CD4-positive, alpha-beta memory T cell (primary cell): ENCODE data around the gene BECN2. TPM values are rescaled to one million over a fixed set of nuclear protein-coding genes. Genes with fewer than 3 reads are reported as not detected.

ENCODE experiments used
- CTCF ChIA-PET: fragments of 350-600 bp; sonication (Branson Sonifier 250); formaldehyde crosslinking; loops from one replicate; lab custom pipeline; 2021; ENCODE audit warnings: inconsistent platforms; ENCODE audit not compliant: partially characterized antibody; lab: Charles Lee
- POLR2A ChIA-PET: fragments of 350-600 bp; sonication (Branson Sonifier 250); formaldehyde crosslinking; loops from one replicate; lab custom pipeline; 2021; ENCODE audit not compliant: partially characterized antibody; lab: Charles Lee
- DNase-seq, 5 donors: peaks; one replicate each; pipeline versions ENCODE4 v3.0.0 to v3.0.0-alpha.2; 2020 to 2022; ENCODE audit warnings: mixed read lengths in 1 of 5
- H3K27ac ChIP-seq: one replicate; pipeline ENCODE4 v1.7.0; 2013; ENCODE audit warnings: low read depth, low read length
- H3K27me3 ChIP-seq: 2 replicates; pipeline ENCODE4 v1.7.0; 2013; ENCODE audit warnings: mild to moderate bottlenecking, low read length, moderate library complexity; ENCODE audit not compliant: insufficient read depth
- H3K36me3 ChIP-seq: 2 replicates; pipeline ENCODE4 v1.7.0; 2013; ENCODE audit warnings: mild to moderate bottlenecking, low read length, moderate library complexity; ENCODE audit not compliant: insufficient read depth
- H3K4me1 ChIP-seq: 2 replicates; pipeline ENCODE4 v1.7.0; 2013; ENCODE audit warnings: mild to moderate bottlenecking, low read length, moderate library complexity; ENCODE audit not compliant: insufficient read depth
- H3K4me3 ChIP-seq, 2 donors: one replicate each; pipeline ENCODE4 v1.7.0; 2013; ENCODE audit warnings: low read length in 2 of 2, mild to moderate bottlenecking in 1 of 2
- H3K9me3 ChIP-seq, 2 donors: one replicate each; pipeline ENCODE4 v1.7.0; 2013; ENCODE audit warnings: low read length in 2 of 2, control low read depth in 1 of 2; ENCODE audit not compliant: control insufficient read depth in 1 of 2
- H3K27ac Mint-ChIP-seq, 7 donors: one replicate each; pipeline ENCODE4 v1.8.0; 2020 to 2021; ENCODE audit warnings: mixed read lengths in 7 of 7, mild to moderate bottlenecking in 6 of 7, inconsistent platforms in 3 of 7, moderate library complexity in 3 of 7
- H3K27me3 Mint-ChIP-seq, 2 donors: one replicate each; pipeline ENCODE4 v1.8.0; 2020 to 2021; ENCODE audit warnings: mixed read lengths in 2 of 2
- H3K36me3 Mint-ChIP-seq, 2 donors: one replicate each; pipeline ENCODE4 v1.8.0; 2020 to 2021; ENCODE audit warnings: mixed read lengths in 2 of 2, inconsistent platforms in 1 of 2, mild to moderate bottlenecking in 1 of 2
- H3K4me1 Mint-ChIP-seq, 4 donors: one replicate each; pipeline ENCODE4 v1.8.0; 2020 to 2021; ENCODE audit warnings: mixed read lengths in 4 of 4, mild to moderate bottlenecking in 1 of 4
- H3K4me3 Mint-ChIP-seq, 8 donors: one replicate each; pipeline ENCODE4 v1.8.0; 2020 to 2021; ENCODE audit warnings: mixed read lengths in 8 of 8, mild to moderate bottlenecking in 7 of 8, moderate library complexity in 6 of 8, inconsistent platforms in 3 of 8
- H3K9me3 Mint-ChIP-seq, 8 donors: one replicate each; pipeline ENCODE4 v1.8.0; 2020 to 2021; ENCODE audit warnings: mixed read lengths in 8 of 8, mild to moderate bottlenecking in 5 of 8, inconsistent platforms in 3 of 8, moderate library complexity in 1 of 8
- intact Hi-C: fragments of 100-400 bp; cut with micrococcal nuclease; formaldehyde crosslinking; loops from one replicate; pipeline ENCODE4 v1.15.1; 2023
- polyA plus RNA-seq, 2 donors: library from polyadenylated mRNA; unstranded; fragments of 300-500 nt; fragmentation: Illumina TruSeq; gene quantifications; one replicate each; pipeline ENCODE4 v1.2.3, GENCODE V29; 2021
- total RNA-seq, 2 experiments: library from RNA; stranded (reverse); gene quantifications; one replicate each; pipeline ENCODE4 v1.2.3, GENCODE V29; 2021

Gene BECN2
- total and polyA plus RNA-seq, 4 experiments from 2014 or later = not detected

DNA sequence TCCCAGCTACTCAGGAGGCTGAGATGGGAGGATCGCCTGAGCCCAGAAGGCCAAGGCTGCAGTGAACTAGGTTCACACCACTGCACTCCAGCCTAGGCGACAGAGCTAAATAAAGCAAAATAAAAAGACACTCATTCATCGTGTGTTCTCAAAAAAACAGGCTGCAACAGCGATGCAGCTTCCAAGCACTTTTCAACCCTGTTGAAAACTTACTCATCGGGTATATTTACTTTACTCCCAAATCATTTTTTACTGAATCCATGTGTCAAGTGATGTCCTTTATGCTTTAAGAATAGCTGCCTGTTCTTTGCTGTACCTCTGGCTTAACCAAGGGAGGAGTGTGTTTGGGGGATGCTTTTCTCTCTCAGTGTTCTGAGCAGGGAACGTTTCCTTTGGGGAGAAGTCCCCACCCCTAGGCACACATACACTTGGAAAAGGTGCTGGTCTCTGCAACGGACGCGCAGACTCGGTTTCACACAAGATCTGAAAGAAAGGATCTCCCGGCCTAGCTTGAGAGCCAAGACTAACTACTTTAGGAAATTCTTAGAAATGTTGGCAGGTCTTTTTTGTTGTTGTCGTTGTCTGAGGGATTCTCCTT, 39.9 kb downstream of the BECN2 start:
- Histone ChIP-seq H3K36me3 (no peaks in the 10 kb centered on the region), H3K9me3 (no peaks in the 10 kb centered on the region), H3K4me1 (no peaks in the 10 kb centered on the region), H3K27ac (no peak overlapping the region), H3K4me3 (no peak overlapping the region), H3K27me3 (no peaks in the 10 kb centered on the region)
- Mint-ChIP-seq H3K4me1 (peaks cover 0 to 7% (median 1%) of the 10 kb centered on the region in 4 donors), H3K36me3 (no peaks in the 10 kb centered on the region), H3K27ac (no peak overlapping the region), H3K4me3 (peak overlapping the region in 3 of 8 donors; percentile 41 to 49 (median 43)), H3K9me3 (no peaks in the 10 kb centered on the region), H3K27me3 (peaks cover 3 to 5% of the 10 kb centered on the region in 2 donors)
- intact Hi-C loops = no loop called here
- ChIA-PET POLR2A (no interaction called here), CTCF (interaction anchor here (0.9 to 3.8 kb wide), 11 partner anchors 17 to 461 kb away, joined by 3 to 61 read pairs (median 3); no protein-coding TSS in a partner anchor)
- no peak for DNase-seq

DNA sequence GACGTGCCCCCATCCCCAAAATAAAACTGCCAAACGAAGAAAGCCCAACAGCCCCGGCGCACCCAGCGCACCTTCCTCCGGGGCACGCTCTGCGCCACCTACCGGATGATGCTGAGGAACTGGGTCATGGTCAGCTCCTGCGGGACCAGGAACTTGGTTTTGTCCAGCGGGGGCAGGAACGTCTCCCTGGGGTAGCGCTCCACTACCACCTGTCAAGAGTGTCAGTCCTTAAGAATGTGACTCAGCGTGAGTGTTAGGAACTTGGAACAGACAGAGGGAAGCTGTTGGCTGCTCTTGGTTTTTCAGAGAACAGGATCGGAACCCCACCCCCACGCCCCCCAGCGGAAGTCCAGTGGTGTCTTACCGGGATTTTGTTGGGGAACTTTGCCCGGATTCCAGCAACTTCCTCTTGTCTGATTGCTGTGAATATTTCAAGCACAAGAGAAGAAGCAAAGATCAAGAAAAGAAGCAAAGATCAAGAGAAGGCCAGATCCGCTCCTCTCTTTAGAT, 40.9 kb downstream of the BECN2 start:
- peak in 4 of 5 donors; percentile 29 to 47 (median 34) for DNase-seq
- CTCF ChIA-PET = interaction anchor here (0.7 to 3.8 kb wide), 28 partner anchors 8 to 480 kb away, joined by 3 to 61 read pairs (median 3); partner anchors contain the start of gene KMO
- H3K9me3 Mint-ChIP-seq = no peaks in the 10 kb centered on the region
- H3K36me3 Mint-ChIP-seq = no peaks in the 10 kb centered on the region
- POLR2A ChIA-PET = no interaction called here
- H3K4me3 Mint-ChIP-seq = peak overlapping the region in 7 of 8 donors; percentile 55 to 80 (median 67)
- H3K27me3 ChIP-seq = no peaks in the 10 kb centered on the region
- no peaks in the 10 kb centered on the region for H3K9me3 ChIP-seq
- H3K27ac Mint-ChIP-seq = peak overlapping the region in 1 of 7 donors; percentile 66
- H3K36me3 ChIP-seq = no peaks in the 10 kb centered on the region
- H3K4me1 Mint-ChIP-seq = peaks cover 0 to 7% (median 1%) of the 10 kb centered on the region in 4 donors
- H3K27me3 Mint-ChIP-seq = peaks cover 2 to 3% of the 10 kb centered on the region in 2 donors
- no peak overlapping the region for H3K4me3 ChIP-seq
- H3K27ac ChIP-seq = no peak overlapping the region
- no peaks in the 10 kb centered on the region for H3K4me1 ChIP-seq
- intact Hi-C loops = loop anchor here (1.0 kb wide), 2 partner anchors 387 to 467 kb away; no protein-coding TSS in a partner anchor

DNA sequence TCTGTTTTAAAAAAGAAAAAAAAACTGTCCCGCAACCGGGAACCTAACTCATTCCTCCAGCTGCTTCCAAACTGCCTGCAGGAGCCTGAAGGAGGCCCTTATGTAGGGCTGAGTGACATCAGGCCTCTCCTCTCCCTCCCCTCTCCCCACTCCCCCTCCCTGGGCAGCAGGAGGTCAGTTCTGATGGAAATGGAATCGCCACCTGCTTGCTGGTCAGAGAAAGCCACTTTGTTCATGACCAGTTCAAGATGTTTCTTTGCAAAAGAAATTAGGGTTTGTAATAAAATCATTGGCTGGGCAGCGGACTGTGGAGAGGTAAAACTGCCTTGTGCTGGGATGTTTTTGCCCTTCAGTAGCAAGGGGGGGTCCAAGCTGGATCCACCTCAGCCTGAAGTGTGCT, 41.5 kb downstream of the BECN2 start, which contains the start of gene MAP1LC3C:
Gene MAP1LC3C, minus strand, starts transcription at position 73 of the 400 bp plus-strand sequence. CDS start 90 bp downstream, outside the sequence.
- Mint-ChIP-seq H3K36me3 (no peaks in the 10 kb centered on the region), H3K4me3 (peak within 1 kb of the TSS in 7 of 8 donors; percentile 55 to 80 (median 67)), H3K9me3 (no peaks in the 10 kb centered on the region), H3K4me1 (peaks cover 0 to 7% (median 1%) of the 10 kb centered on the region in 4 donors), H3K27ac (peak within 1 kb of the TSS in 1 of 7 donors; percentile 66), H3K27me3 (peaks cover 2 to 3% of the 10 kb centered on the region in 2 donors)
- Histone ChIP-seq H3K9me3 (no peaks in the 10 kb centered on the region), H3K27ac (no peak within 1 kb of the TSS), H3K4me3 (no peak within 1 kb of the TSS), H3K27me3 (no peaks in the 10 kb centered on the region), H3K36me3 (no peaks in the 10 kb centered on the region), H3K4me1 (no peaks in the 10 kb centered on the region)
- CTCF ChIA-PET = interaction anchor here (0.8 to 3.8 kb wide), 23 partner anchors 8 to 480 kb away, joined by 3 to 61 read pairs (median 3); partner anchors contain the start of gene KMO
- POLR2A ChIA-PET = no interaction called here
- DNase-seq = no peak
- intact Hi-C loops = no loop called here

DNA sequence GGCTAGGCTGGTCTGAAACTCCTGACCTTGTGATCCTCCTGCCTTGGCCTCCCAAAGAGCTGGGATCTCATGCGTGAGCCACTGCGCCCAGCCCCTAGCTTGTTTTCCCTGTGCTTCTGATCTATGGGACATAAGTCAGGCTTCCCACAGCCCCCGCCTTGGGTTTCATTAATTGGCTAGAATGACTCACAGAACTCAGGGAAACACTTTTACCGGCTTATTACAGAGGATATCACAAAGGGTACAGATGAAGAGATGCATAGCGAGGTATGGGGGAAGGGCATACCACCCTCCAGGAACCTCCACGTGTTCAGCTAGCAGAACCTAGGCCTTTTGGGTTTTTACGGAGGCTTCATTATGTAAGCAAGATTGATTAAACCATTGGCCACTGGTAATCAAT, 42.9 kb downstream of the BECN2 start:
- Histone ChIP-seq H3K36me3 (no peaks in the 10 kb centered on the region), H3K9me3 (no peaks in the 10 kb centered on the region), H3K27ac (no peak overlapping the region), H3K4me1 (no peaks in the 10 kb centered on the region), H3K4me3 (no peak overlapping the region), H3K27me3 (no peaks in the 10 kb centered on the region)
- intact Hi-C loops = no loop called here
- Mint-ChIP-seq H3K27ac (no peak overlapping the region), H3K4me3 (no peak overlapping the region), H3K27me3 (peaks cover 0 to 3% of the 10 kb centered on the region in 2 donors), H3K36me3 (no peaks in the 10 kb centered on the region), H3K9me3 (no peaks in the 10 kb centered on the region), H3K4me1 (peaks cover 0 to 7% (median 1%) of the 10 kb centered on the region in 4 donors)
- ChIA-PET CTCF (interaction anchor here (0.6 to 2.5 kb wide), 6 partner anchors 9 to 389 kb away, joined by 3 to 9 read pairs (median 4); no protein-coding TSS in a partner anchor), POLR2A (no interaction called here)
- DNase-seq = no peak

DNA sequence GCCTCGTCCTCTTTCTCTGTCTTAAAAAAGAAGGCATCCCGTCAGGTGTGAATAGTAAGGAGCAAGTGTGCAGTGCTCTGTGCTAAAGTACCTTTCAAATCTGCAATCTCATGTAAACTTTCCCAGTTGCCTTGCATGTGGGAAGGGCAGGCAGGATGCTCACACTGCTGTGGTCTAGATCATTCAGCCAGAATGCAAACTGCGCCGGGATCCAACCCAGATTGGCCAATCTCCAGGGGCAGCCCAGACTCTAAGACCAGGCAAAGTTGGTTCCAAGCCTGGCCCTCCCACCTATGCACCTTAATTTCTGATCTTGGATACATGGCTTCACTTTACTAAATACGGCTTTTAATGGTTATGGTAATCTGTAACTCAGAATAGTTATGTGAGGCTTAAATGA, 44.5 kb downstream of the BECN2 start:
- Mint-ChIP-seq H3K27me3 (no peaks in the 10 kb centered on the region), H3K36me3 (no peaks in the 10 kb centered on the region), H3K27ac (no peak overlapping the region), H3K4me3 (no peak overlapping the region), H3K9me3 (no peaks in the 10 kb centered on the region), H3K4me1 (peaks cover 0 to 7% (median 1%) of the 10 kb centered on the region in 4 donors)
- CTCF ChIA-PET = interaction anchor here (2.5 kb wide), 1 partner anchor 391 kb away, joined by 9 read pairs; no protein-coding TSS in a partner anchor
- POLR2A ChIA-PET = no interaction called here
- Histone ChIP-seq H3K4me3 (no peak overlapping the region), H3K27ac (no peak overlapping the region), H3K9me3 (no peaks in the 10 kb centered on the region), H3K4me1 (no peaks in the 10 kb centered on the region), H3K36me3 (no peaks in the 10 kb centered on the region), H3K27me3 (no peaks in the 10 kb centered on the region)
- DNase-seq = no peak
- intact Hi-C loops = no loop called here

DNA sequence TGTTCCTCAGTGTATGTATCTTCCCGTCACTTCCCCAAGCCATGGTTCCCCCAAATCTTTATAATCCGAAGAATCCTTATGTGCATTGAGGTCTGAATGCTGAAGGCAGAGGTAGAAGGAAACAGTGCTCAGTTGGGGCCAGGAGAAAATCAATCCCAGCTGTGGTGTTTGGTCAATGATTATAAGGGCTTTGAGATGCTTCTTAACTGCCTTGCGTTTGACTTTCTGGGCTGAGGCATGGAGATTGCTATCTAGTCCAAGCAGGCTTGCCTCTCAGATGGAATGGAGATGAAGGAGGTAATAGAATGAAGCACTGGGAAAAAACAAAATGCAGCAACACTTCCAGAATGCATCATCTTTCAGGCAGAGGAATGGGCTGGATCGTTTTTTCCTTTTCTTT, 44.9 kb downstream of the BECN2 start:
- H3K27me3 Mint-ChIP-seq = no peaks in the 10 kb centered on the region
- no peak for DNase-seq
- Histone ChIP-seq H3K4me3 (no peak overlapping the region), H3K27me3 (no peaks in the 10 kb centered on the region), H3K36me3 (no peaks in the 10 kb centered on the region), H3K9me3 (no peaks in the 10 kb centered on the region), H3K4me1 (no peaks in the 10 kb centered on the region), H3K27ac (no peak overlapping the region)
- ChIA-PET POLR2A (no interaction called here), CTCF (interaction anchor here (1.0 to 2.5 kb wide), 2 partner anchors 7 to 391 kb away, joined by 4 to 9 read pairs; no protein-coding TSS in a partner anchor)
- H3K4me1 Mint-ChIP-seq = peaks cover 0 to 7% (median 1%) of the 10 kb centered on the region in 4 donors
- no peaks in the 10 kb centered on the region for H3K9me3 Mint-ChIP-seq
- no peaks in the 10 kb centered on the region for H3K36me3 Mint-ChIP-seq
- H3K4me3 Mint-ChIP-seq = no peak overlapping the region
- H3K27ac Mint-ChIP-seq = no peak overlapping the region
- intact Hi-C loops = no loop called here

DNA sequence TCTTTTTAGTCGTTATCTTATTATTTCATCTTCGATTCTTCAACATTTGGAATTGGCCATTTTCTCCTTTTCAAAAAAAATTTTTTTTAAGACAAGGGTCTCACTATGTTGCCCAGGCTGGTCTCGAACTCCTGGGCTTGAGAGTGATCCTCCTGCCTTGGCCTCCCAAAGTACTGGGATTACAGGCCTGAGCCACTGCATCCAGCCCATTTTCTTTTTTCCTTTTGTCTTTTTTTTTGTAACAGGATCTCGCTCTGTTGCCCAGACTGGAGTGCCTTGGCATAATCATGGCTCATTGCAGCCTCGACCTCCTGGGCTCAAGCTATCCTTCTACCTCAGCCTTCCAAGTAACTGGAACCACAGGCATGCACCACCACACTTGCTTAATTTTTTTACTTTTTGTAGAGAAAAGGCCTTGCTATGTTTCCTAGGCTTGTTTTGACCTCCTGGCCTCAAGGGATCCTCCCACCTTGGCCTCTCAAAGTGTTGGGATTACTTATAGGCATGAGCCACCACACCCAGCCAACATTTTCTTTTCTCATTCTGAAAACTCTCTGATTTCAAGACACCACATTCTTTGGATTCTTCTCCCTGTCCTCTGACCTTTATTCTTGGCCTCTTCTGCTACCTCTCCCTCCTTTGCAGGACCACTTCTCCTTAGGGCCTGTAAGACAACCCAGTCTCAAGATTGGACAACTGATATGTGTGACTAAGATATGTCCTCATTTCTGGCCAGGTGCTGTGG, 47.4 kb downstream of the BECN2 start:
- Histone ChIP-seq H3K4me1 (no peaks in the 10 kb centered on the region), H3K27me3 (no peaks in the 10 kb centered on the region), H3K36me3 (no peaks in the 10 kb centered on the region), H3K27ac (no peak overlapping the region), H3K4me3 (no peak overlapping the region), H3K9me3 (no peaks in the 10 kb centered on the region)
- peaks cover 0 to 3% of the 10 kb centered on the region in 2 donors for H3K27me3 Mint-ChIP-seq
- H3K4me3 Mint-ChIP-seq = no peak overlapping the region
- H3K4me1 Mint-ChIP-seq = no peaks in the 10 kb centered on the region
- CTCF ChIA-PET = no interaction called here
- peak overlapping the region in 1 of 7 donors; percentile 6 for H3K27ac Mint-ChIP-seq
- POLR2A ChIA-PET = no interaction called here
- intact Hi-C loops = no loop called here
- no peaks in the 10 kb centered on the region for H3K36me3 Mint-ChIP-seq
- H3K9me3 Mint-ChIP-seq = no peaks in the 10 kb centered on the region
- no peak for DNase-seq
